Suppressor macrophage treated with lipopolysaccharide for 4 hours (primary cell): ENCODE measurements around the gene PIP5K1B.

ENCODE experiments used
- DNase-seq: peaks from one replicate; pipeline ENCODE4 v3.0.0-alpha.2; 2020

The PIP5K1B gene

DNA sequence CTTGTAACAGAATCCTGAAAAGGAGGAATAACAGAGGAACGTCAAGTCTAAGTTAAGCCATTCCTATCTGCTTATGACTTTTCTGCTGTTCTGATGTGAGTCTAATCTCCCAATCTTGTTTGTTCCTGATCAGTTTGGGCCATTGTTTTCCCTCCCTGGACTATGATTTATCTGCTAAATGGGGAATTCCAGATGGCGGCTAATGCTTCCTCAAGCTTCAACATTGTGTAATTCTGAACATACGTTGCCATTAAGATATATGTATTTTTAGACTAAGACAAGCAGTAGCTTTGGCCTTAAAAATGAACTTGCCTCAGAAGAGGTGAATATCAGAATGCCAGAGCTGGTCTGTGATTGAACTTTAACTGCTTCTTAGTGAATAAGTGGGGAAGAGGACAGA lies 166.2 kb downstream of the PIP5K1B start:
- DNase-seq = peak; percentile 43

DNA sequence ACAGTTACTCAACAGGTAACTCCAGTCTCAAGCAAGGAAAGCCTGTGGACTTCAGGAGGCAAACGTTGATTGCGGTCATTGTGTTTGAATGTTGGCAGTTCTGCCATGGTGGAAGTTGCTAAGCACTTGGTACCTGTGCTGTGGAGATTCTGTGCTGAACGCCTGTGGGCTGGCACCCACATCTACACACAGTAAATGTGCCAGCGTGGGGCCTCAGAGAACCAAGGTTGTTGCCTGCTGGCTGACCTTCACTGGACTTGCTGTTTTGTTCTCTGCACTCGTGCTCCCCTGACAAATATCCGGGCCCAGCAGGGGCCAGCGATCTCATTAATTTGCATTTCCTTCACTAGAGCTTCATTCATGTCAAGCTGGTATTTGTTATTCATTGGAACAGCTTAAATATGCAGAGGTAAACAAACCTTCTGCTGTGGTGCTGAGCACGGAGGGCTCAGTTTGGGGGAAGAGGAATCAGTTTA lies 167.0 kb downstream of the PIP5K1B start:
- DNase-seq = no peak

DNA sequence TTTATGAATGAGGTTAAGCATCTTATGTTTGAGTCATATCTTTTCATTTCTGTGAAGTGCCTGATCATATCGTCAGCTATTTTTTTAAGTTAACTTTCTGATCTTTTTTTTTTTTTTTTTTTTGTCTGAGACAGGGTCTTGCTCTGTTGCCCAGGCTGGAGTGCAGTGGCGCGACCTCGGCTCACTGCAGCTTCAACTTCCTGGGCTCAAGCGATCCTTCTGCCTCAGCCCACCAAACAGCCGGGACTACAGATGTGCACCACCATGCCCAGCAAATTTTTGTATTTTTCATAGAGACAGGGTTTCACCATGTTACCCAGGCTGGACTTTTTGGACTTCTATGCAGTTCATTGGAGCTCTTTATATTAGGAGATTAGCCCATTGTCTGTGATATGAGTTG lies 168.1 kb downstream of the PIP5K1B start:
- no peak for DNase-seq

DNA sequence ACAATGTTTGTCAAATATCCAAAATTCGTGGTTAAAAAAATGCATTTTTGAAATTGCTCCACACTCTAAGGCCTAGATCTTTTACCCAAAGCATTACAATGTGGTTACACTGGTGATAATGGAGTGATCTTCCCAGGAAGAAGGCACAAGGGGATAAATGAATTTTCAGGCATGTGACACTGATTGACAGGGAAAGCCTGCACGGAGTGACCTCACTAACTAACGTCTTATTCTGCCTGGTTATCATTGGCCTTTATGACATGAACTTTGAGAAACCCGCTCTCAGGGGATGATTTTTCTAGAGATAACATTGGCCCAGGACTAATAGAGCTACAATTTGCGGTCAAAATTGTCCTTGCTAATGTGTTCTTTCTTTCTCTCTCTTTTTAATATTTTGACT lies 171.2 kb downstream of the PIP5K1B start:
- DNase-seq = no peak

DNA sequence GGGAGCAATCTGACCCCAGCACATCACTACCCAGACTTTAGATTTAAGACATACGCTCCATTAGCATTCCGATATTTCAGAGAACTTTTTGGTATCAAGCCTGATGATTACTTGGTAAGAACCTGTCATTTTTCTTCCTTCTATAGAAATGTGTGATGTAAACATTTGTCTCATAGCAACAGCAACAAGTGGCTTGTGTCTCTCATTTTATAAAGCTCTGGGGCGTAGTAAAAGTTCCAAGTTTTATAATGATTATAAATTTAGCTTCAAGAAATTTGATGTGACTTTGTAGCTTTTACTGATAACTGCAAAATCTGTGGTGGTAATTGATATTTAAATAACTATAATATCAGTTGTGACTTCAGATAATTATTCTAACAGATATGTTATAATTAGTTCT lies 171.6 kb downstream of the PIP5K1B start:
- DNase-seq = no peak

DNA sequence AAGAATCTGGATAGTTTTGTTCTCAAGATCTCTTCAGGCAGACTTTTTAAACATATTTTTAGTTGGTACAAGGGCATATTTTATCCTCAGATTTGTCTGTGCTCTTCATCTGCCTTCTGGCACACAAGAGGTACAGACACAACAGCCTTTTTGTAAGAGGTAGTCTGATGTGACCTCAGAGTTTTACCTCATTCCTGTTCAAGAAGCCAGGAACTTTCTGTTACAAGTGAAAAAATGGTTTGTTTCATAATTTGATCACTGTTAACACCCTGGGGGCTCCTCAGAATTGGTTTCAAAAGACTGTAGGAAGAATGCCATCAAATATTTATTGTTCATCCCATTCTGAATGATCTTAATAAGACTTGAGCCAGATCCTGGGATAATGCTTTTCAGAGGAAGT lies 172.2 kb downstream of the PIP5K1B start:
- DNase-seq = no peak

DNA sequence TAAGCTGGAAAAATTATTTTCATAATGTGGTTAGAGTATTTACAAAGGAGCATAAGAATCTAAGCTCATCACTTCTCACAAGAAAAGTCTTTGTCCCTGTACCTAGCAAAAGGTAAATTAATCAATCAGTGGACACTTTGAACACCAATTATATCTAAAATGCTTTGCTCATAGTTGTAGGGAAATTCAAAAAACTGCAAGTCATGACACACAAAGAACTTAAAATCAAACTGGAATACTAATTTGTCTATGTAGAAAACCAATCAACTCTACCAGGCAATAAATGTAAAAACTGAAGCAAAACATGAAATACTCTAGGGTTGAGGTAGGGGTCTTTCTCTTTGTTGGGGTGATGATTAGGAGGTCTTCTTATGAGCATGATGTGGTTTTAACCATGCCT lies 173.4 kb downstream of the PIP5K1B start:
- no peak for DNase-seq

DNA sequence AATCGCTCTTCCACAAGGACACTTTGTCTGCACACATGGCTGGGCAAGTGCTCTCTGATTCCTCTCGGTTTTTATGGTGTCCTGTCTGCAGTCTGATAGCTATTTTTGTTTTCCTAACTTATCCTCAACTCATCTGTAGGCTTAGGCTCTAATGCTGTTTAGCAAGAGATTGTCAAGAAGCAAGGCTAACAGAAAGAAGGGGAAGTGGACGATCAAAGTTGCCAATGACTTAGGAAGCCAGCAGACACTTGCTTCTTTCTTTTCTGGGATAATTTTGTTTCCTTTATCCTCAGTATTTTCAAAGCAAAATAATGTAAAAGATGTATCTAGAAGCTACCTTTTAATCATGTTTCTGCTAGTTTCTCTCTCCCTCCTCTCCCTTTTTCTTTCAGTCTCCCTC lies 178.2 kb downstream of the PIP5K1B start:
- no peak for DNase-seq

DNA sequence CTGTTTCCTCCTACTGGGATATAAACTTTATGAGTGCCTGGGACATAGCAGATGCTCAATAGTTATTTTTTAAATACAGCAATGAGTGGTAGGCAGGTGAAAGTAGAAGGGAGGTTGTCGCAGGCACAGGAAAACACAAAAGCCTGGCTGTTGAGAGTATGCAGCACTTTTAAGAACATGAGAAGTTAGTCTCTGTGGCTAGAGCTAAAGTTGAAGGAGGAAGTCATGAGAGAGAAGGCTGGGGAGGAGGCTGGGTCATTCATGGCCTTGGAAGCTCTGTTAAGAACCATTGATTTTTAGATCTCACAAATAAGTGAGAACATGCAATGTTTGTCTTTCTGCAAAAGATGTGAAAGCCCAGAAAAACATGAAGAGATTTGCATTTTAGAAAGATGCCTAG lies 182.2 kb downstream of the PIP5K1B start:
- no peak for DNase-seq

DNA sequence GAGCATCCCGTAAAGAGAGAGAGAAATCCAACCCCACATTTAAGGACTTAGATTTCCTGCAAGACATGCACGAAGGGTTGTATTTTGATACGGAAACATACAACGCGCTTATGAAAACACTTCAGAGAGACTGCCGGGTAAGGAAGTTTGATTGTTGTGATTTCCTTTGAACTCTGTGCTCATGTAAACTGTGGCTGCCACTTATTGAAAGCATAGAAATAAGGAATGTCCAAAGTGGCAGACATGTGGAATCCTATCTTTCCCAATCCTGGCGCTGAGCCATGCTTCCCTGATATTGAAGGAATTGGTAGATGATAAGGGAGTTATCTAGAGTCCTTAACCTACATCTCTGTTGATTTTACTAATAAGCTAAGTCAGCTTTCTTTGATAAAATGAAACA lies 189.5 kb downstream of the PIP5K1B start:
- DNase-seq = no peak

DNA sequence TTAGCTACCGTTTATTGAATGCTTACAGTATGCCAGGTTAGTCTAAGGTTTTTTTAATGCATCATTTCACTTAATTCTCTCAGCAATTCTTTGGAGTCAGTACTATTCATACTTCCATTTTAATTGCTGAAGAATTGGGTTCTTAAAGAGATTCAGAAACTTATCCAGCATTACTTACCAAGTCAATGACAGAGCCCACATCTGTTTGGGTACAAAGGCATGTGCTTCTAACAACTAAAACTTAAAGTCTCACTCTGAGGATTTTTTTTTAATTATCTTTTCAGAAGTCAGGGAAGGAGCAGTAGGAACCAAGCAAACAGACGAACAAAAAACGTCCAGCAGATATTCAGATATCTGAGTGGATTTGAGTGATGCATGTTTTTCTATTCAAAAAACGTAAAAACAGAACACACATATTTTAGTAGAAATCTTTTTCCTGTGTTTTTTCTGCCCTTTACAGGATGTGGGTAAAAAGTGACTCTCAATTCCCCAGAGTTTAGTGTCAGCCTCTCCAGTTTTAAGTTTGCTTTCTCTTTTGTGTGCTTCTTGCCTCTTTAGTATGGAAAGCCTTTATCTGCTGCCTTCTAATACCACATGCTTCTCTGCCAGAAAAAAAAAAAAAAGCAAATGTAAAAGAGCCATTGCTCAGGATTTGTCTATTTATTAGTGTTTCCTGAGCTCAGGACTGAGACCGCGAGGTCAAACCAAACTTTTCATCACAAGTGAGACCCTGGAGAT lies 190.9 kb downstream of the PIP5K1B start:
- DNase-seq = no peak

DNA sequence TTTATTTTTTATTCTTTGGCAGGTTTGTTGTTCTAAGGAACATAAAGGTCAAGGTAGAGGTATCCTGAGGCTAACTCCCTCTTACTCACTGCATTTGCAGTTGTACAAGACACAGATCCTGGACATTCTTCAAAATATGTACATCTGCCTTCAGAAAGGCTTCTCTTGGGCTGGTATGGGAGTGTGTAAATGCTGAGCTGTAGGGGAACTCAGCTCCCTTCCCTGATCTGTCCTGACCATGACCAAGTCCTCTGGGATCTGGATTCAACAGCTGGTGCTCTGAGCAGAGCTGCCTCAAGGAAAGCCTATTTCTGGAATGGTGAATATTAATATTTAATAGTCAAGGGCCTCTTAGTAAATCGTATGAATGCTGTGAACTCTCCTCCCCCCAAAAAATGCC lies 191.4 kb downstream of the PIP5K1B start:
- DNase-seq = no peak

DNA sequence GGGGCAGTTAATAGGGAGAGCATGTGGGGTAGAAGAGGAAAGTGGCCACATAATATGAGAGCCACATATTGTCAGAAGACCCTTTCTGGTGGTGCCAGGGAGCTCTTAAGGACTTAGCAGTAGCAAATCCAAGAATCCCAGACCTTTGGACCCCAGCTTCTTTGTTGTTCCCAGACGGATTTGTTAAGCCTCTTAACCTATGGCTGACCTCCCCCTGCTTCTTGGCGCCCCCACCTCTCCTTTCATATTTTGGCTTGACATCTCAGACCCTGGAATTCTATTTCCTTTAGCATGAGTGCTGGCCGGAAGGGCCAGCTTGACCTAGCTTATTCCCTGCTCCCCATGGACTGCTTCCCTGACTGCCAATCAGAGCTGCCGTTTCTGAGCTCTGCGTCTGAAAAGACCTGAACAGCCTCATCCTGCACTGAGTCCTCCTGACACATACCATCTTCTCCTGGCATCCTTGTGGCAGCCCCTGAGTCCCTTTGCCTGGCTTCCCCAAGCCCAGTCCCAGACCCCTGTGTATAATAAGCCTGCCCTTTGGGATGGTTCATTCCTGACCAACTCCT lies 192.6 kb downstream of the PIP5K1B start:
- no peak for DNase-seq

DNA sequence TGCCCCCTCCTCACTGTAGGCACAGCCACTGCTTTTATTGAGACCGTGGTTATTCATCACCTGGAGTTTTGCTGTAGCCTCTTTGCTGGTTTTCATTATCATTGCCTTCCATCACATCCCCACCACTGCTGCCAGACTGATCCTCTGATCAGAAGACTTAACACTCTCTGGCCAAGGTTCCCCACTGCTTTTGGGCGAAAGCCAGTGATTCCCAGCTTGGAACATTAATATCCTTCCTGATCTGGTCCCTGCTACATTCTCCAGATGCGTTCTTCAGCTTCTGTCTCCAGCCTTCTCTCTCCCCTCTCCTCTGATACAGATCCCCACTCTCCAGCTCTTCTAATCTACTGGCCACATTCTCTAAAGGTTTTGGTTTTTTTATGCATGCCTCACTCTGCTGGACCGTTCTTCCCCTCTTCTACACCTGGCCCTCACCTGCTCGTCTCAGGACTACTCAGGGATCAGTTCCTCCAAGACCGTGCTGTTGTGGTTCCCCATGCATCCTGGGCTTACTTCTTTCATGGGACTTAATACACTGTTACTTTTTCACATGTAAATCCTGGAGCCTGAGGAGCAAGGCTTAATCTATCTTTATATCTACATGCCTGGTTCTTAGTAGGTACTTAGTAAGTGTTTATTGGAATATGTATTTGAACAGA lies 193.9 kb downstream of the PIP5K1B start:
- no peak for DNase-seq

DNA sequence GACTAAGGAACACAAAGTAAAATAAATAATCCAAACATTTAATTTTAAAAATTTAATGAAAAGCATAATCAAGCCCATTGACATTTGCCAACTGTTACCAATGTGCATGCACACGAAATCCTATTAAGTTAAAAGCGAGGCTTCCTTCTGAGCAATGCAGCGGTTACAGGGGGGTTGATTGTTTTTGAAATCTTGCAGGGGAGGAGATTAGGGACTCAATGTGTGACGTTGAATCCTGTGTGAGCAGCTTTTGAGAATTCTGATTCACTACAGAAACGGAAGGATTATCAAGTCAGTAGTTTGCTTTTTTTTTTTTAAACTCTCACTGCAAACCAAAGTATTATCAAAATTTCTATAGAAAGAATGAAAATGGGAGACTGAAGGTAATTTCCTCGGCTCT lies 199.4 kb downstream of the PIP5K1B start:
- no peak for DNase-seq

DNA sequence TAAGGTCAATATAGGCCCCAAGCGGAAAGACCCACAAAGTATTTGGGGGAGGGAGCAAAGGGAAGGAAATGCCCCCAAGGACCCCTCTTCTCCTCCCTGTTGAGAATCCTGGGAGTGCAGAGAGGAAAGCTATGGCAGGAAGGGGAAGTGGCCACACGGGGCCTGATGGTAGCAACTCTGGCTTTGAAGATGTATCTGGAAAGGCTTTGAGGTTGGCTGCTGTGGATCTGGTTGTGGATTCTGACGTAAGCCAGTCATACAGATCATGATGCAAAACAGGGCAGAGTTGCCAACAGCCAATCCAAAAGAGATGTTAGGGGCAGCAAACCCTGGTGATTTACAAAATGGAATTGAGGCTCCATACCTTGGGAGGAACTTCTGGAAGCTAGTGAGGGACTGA lies 200.1 kb downstream of the PIP5K1B start:
- DNase-seq = no peak

DNA sequence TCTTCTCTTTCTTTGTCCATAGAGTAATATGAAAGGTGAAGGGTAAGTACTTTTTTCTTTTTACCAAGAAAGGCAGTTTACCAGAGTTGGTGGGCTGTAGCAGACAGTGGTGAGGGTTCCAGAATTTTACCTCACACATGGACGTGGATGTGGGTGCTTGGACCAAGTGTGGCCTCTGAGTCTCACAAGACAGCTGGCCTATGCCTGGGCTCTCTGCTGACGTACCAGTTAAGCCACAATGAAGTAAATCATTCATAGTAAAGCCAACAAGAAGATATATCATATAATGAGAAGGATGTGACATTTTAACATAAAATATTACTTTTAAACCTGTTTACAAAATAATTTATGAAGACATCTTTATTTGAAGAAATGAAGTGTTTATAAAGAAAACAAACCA lies 202.9 kb downstream of the PIP5K1B start:
- no peak for DNase-seq

DNA sequence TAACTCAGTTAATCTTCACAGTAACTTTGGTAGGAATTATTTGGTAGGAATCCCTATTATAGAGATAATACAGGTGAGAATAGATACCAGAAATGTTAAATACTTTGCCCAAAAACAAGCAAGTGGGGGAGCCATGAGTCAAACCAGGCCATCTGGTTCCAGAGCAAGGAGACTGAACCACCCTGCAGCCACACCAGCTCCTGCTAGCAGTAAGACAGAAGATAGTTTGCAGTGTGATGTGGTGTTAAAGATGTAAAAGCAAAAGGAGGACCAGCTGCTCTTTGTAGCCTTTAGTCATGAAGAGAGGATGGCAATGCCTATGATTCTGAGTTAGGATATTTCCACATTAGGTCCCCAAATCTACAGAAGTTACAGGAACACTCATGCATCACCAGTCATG lies 207.5 kb downstream of the PIP5K1B start:
- DNase-seq = no peak

DNA sequence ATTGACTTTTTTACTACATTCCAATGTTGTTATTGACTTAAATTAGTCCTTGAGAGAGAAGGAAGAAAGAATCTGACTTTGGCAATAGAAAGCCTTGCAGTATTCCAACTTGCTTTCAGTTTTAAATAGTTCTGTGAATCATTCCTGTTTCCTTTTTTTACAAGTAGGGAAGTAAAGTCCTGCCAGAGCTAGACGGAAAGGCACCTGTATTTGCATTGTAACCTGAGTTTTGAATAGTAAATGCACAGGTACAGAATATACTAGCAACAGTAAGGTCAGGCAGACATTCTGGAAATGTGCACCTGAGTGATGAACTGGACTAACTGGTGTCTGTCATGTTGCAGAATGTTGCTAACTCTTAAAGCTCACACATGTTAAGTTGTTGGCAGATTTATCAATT lies 208.0 kb downstream of the PIP5K1B start:
- DNase-seq = peak; percentile 5

DNA sequence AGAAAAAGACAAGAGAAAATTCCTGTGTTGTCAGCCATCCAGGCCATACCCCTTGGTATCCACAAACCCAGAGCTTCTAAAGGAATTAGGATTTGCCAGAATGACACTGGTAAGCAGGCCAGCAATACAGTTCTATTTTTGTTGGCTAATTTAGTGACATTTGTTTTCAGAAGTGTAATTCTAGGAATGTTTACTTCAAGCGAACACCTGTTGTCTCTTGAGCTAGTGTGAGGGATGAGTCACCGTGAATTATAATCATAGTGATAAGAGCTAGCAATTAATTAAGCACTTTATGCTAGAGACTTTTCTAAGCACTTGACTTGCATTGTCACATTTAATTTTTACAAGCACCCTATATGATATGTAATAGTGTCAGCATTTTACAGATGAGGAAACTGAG lies 209.7 kb downstream of the PIP5K1B start:
- DNase-seq = no peak

DNA sequence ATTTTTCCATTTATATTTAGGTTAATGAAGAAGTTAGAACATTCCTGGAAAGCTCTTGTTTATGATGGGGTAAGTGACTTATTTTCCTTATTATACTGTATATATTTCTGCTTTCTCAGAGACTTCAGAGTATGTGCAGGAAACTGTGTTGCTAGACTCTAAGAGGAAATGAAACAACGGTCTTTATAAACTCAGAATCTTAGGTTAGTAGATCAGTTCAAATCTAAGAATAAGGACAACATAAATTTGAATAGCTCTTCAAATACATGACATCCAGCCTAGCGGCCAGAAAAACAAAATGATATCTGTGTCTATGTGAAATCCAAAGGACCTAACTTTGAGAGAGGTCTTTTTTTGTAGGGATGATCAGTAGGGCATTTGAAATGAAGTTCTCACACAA lies 214.6 kb downstream of the PIP5K1B start:
- DNase-seq = peak; percentile 36

DNA sequence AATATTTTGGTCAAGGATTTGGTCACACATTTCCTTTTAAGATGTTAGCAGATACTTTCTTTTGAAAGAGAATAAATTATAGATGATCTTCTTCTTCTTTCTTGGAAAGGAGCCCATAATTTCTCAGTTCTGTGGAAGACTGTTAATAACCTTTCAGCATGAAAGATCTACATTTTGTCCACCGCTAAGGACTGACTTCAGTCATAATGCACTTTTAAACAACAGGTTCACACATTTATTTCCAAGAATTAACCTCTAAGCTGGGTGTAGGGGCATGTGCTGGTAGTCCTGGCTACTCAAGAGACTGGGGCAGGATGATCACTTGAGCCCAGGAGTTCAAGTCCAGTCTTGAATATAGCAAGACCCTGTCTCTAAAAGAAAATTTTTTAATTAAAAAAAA lies 215.9 kb downstream of the PIP5K1B start:
- DNase-seq = no peak

DNA sequence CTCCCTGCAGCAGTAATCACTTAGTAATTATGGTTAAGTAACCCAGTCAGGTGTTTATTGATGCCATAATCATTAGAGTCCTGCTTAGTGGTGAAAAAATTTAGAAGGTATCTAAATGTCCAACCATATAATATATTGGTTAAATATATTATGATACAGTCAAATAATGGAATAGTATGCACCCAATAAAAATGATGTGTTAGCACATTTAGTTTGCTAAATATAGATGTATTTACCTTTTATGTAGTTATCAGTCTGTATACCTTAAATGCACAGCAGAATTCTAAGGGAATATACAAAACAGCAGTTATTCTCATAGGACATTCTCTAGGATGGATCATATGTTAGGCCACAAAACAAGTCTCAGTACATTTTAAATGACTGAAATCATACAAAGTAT lies 218.4 kb downstream of the PIP5K1B start:
- DNase-seq = no peak

DNA sequence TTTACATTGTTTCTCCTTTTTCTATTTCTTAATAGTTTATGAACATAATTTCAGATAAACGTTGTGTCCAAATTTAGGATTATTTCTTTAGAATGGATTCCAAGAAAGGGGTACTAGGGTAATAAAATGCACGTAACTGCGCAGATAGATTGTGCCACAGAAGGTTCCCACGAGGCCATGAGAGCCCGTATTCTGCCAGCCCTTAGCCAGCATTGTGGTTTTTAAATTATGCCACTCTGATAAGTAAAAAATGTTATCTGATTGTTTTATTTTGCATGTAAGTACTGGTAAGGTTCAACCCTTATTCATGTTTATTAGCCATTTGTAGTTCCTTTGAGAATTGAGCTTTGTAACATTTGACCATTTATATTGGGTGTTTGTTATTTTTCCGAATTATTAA lies 220.1 kb downstream of the PIP5K1B start:
- no peak for DNase-seq

DNA sequence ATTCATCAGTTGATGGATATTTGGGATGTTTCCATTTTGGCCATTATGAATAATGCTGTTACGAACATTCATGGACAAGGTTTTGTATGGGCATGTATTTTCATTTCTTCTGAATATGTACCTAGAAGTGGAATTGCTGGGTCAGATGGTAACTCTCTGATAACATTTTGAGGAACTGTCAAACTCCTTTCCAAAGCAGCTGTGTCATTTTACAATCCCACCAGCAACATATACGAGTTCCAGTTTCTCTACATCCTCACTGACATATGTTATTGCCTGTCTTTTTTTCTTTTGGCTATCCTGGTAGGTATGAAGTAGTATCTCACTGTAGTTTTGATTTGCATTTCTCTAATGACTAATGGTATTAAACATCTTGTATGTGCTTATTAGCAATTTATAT lies 222.1 kb downstream of the PIP5K1B start:
- DNase-seq = no peak
